CD14-positive monocyte (primary cell): ENCODE data around the gene THSD4. TPM values are rescaled to one million over a fixed set of nuclear protein-coding genes. Genes with fewer than 3 reads are reported as not detected.

Experiments used
- DNase-seq, 3 donors: peaks; one replicate each; pipeline ENCODE4 v3.0.0-alpha.2; 2011 to 2022
- H2AFZ ChIP-seq: 2 replicates; pipeline ENCODE4 v1.6.0; 2012; ENCODE audit warnings: mild to moderate bottlenecking, low read depth, low read length, inconsistent platforms; ENCODE audit not compliant: insufficient read depth, poor library complexity, severe bottlenecking
- H3K27ac ChIP-seq, 2 donors: 1 replicate in 1 of 2; 2 replicates in 1 of 2; pipeline ENCODE4 v1.5.1; 2012 to 2013; ENCODE audit warnings: low read length in 2 of 2, control low read depth in 1 of 2, inconsistent platforms in 1 of 2, low read depth in 1 of 2, mild to moderate bottlenecking in 1 of 2
- H3K27me3 ChIP-seq, 2 donors: one replicate each; pipeline versions ENCODE4 v1.6.0 to v1.6.1; 2011 to 2013; ENCODE audit warnings: low read length in 2 of 2; ENCODE audit not compliant: control insufficient read depth in 2 of 2, insufficient read depth in 2 of 2
- H3K36me3 ChIP-seq, 2 donors: replicated peaks in 1 of 2; 1 replicate in 1 of 2; 2 replicates in 1 of 2; pipeline versions ENCODE4 v1.5.1 to v1.6.1; 2012 to 2013; ENCODE audit warnings: low read length in 2 of 2, control low read depth in 1 of 2, inconsistent platforms in 1 of 2, mild to moderate bottlenecking in 1 of 2; ENCODE audit not compliant: insufficient read depth in 2 of 2, control insufficient read depth in 1 of 2
- H3K4me1 ChIP-seq, 2 donors: 1 replicate in 1 of 2; 2 replicates in 1 of 2; pipeline versions ENCODE4 v1.5.1 to v1.6.1; 2012 to 2013; ENCODE audit warnings: low read length in 2 of 2, control low read depth in 1 of 2, inconsistent platforms in 1 of 2, mild to moderate bottlenecking in 1 of 2, moderate library complexity in 1 of 2; ENCODE audit not compliant: insufficient read depth in 2 of 2, control insufficient read depth in 1 of 2
- H3K4me2 ChIP-seq: replicated peaks from 2 replicates; pipeline ENCODE3; 2012; ENCODE audit warnings: low read length, moderate library complexity, mild to moderate bottlenecking; ENCODE audit not compliant: poor library complexity, severe bottlenecking; ENCODE audit errors: extremely low read depth
- H3K4me3 ChIP-seq, 3 experiments: fragments of 200-600 bp in 1 of 3; sonication (generic) in 1 of 3; replicated peaks in 1 of 3; 1 replicate in 2 of 3; 2 replicates in 1 of 3; pipeline ENCODE4 v1.5.1; 2011 to 2013; ENCODE audit warnings: low read length in 3 of 3, mild to moderate bottlenecking in 3 of 3, control low read depth in 2 of 3, low read depth in 2 of 3, inconsistent platforms in 1 of 3, moderate library complexity in 1 of 3
- H3K79me2 ChIP-seq: 2 replicates; pipeline ENCODE4 v1.6.0; 2012; ENCODE audit warnings: mild to moderate bottlenecking, control low read depth, inconsistent platforms, low read length, moderate library complexity; ENCODE audit not compliant: insufficient read depth
- H3K9ac ChIP-seq: 2 replicates; pipeline ENCODE4 v1.6.0; 2017; ENCODE audit warnings: low read length, mild to moderate bottlenecking; ENCODE audit not compliant: insufficient read depth, poor library complexity, severe bottlenecking
- H3K9me3 ChIP-seq, 2 donors: replicated peaks in 1 of 2; 1 replicate in 1 of 2; 2 replicates in 1 of 2; pipeline versions ENCODE4 v1.5.1 to v1.6.1; 2012 to 2013; ENCODE audit warnings: low read length in 2 of 2, control low read depth in 1 of 2; ENCODE audit not compliant: control insufficient read depth in 1 of 2, insufficient read depth in 1 of 2
- H4K20me1 ChIP-seq: 2 replicates; pipeline ENCODE4 v1.6.0; 2012; ENCODE audit warnings: mild to moderate bottlenecking, low read length, control low read depth, moderate library complexity; ENCODE audit not compliant: insufficient read depth
- H3K27ac Mint-ChIP-seq, 7 donors: one replicate each; pipeline ENCODE4 v1.8.0; 2020; ENCODE audit warnings: mild to moderate bottlenecking in 7 of 7, mixed read lengths in 7 of 7, moderate library complexity in 6 of 7, inconsistent platforms in 2 of 7
- H3K27me3 Mint-ChIP-seq, 3 donors: one replicate each; pipeline ENCODE4 v1.8.0; 2021 to 2022; ENCODE audit warnings: low read depth in 3 of 3, mild to moderate bottlenecking in 3 of 3, mixed read lengths in 3 of 3, moderate library complexity in 3 of 3, inconsistent platforms in 1 of 3
- H3K36me3 Mint-ChIP-seq, 2 donors: one replicate each; pipeline ENCODE4 v1.8.0; 2020; ENCODE audit warnings: mixed read lengths in 2 of 2, inconsistent platforms in 1 of 2, mild to moderate bottlenecking in 1 of 2
- H3K4me1 Mint-ChIP-seq: one replicate; pipeline ENCODE4 v1.8.0; 2020; ENCODE audit warnings: mild to moderate bottlenecking, mixed read lengths
- H3K4me3 Mint-ChIP-seq, 2 donors: one replicate each; pipeline ENCODE4 v1.8.0; 2020; ENCODE audit warnings: mild to moderate bottlenecking in 2 of 2, mixed read lengths in 2 of 2, moderate library complexity in 1 of 2
- H3K9me3 Mint-ChIP-seq, 7 donors: one replicate each; pipeline ENCODE4 v1.8.0; 2020 to 2022; ENCODE audit warnings: mixed read lengths in 7 of 7, mild to moderate bottlenecking in 6 of 7, moderate library complexity in 6 of 7, inconsistent platforms in 2 of 7
- WGBS: methylation state at CpG from one replicate; pipeline ENCODE4 v1.1.5; 2013; ENCODE audit warnings: missing lambda C conversion rate; ENCODE audit not compliant: insufficient coverage; 5-methylcytosine and 5-hydroxymethylcytosine counted together
- intact Hi-C, 2 donors: fragments of 100-400 bp; cut with micrococcal nuclease; formaldehyde crosslinking; loops; one replicate each; pipeline versions ENCODE4 v1.15.0 to v1.15.1; 2023
- polyA plus RNA-seq, 3 donors: library from polyadenylated mRNA; depleted of rRNA in 1 of 3; unstranded in 2 of 3; stranded (reverse) in 1 of 3; fragments of 300-500 nt in 2 of 3; fragments of >200 nt in 1 of 3; fragmentation: Illumina TruSeq in 2 of 3; gene quantifications; 1 replicate in 2 of 3; 2 replicates in 1 of 3; pipeline ENCODE4 v1.2.3, GENCODE V29; 2012 to 2021
- TF ChIP-seq, protein P1 (sequence below): fragments of 200-600 bp; IDR thresholded peaks from one replicate; pipeline ENCODE4 v1.8.0; 2022; ENCODE audit warnings: antibody characterized with exemption, mild to moderate bottlenecking

The THSD4 gene
- polyA plus RNA-seq, 3 donors: not detected

- H3K4me1 Mint-ChIP-seq: no peaks in the 10 kb centered on the region
- intact Hi-C loops: no loop called here
- TF ChIP-seq, protein P1, sequence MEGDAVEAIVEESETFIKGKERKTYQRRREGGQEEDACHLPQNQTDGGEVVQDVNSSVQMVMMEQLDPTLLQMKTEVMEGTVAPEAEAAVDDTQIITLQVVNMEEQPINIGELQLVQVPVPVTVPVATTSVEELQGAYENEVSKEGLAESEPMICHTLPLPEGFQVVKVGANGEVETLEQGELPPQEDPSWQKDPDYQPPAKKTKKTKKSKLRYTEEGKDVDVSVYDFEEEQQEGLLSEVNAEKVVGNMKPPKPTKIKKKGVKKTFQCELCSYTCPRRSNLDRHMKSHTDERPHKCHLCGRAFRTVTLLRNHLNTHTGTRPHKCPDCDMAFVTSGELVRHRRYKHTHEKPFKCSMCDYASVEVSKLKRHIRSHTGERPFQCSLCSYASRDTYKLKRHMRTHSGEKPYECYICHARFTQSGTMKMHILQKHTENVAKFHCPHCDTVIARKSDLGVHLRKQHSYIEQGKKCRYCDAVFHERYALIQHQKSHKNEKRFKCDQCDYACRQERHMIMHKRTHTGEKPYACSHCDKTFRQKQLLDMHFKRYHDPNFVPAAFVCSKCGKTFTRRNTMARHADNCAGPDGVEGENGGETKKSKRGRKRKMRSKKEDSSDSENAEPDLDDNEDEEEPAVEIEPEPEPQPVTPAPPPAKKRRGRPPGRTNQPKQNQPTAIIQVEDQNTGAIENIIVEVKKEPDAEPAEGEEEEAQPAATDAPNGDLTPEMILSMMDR: no peak
These were observed 539.5 kb downstream of the THSD4 start for GRCh38 chr15:71654720-71655174.

DNA sequence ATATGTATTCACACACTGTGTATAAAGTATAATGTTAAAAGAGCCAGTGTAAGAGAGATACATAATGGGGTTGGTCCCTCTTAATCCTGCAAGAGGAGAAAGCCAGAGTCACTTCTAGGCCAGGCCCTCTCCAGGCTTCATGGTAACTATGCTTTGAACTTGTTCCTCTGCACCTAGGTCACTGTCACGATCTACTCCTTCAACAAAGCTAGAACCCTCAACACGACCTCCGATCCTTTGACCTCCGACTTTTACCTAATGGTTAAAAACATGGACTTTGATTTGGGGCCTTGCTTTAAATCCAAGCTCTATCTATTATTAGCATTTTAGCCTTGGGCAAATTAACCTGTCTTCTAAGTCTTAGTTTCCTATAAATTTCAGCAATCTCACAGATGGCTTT is 541.2 kb downstream of the THSD4 start:
- no peak for DNase-seq
- TF ChIP-seq, protein P1: no peak
- H3K4me1 Mint-ChIP-seq: no peaks in the 10 kb centered on the region
- Histone ChIP-seq H3K4me3 (no peak overlapping the region), H3K4me1 (no peaks in the 10 kb centered on the region), H2AFZ (no peak overlapping the region), H4K20me1 (no peaks in the 10 kb centered on the region), H3K36me3 (no peaks in the 10 kb centered on the region), H3K27ac (no peak overlapping the region), H3K79me2 (no peaks in the 10 kb centered on the region), H3K4me2 (no peak overlapping the region), H3K27me3 (no peaks in the 10 kb centered on the region), H3K9me3 (no peaks in the 10 kb centered on the region), H3K9ac (no peak overlapping the region)
- intact Hi-C loops: no loop called here
- peaks cover 0 to 10% (median 5%) of the 10 kb centered on the region in 3 donors for H3K27me3 Mint-ChIP-seq
- H3K27ac Mint-ChIP-seq: no peak overlapping the region
- H3K36me3 Mint-ChIP-seq: no peaks in the 10 kb centered on the region
- H3K9me3 Mint-ChIP-seq: no peaks in the 10 kb centered on the region
- no CpG with 5 or more reads among the region's 4 CpGs for WGBS
- H3K4me3 Mint-ChIP-seq: no peak overlapping the region

More at GRCh38 chr15:71654720-71655174, 539.5 kb downstream of the THSD4 start:
- 94% methylated on average over 2 of the region's 3 CpGs for WGBS
- no peaks in the 10 kb centered on the region for H3K79me2 ChIP-seq
- H3K36me3 Mint-ChIP-seq: no peaks in the 10 kb centered on the region
- H3K27me3 ChIP-seq: no peaks in the 10 kb centered on the region
- H3K36me3 ChIP-seq: no peaks in the 10 kb centered on the region
- H3K4me2 ChIP-seq: no peak overlapping the region
- no peaks in the 10 kb centered on the region for H3K9me3 ChIP-seq
- DNase-seq: no peak
- peaks cover 0 to 2% (median 0%) of the 10 kb centered on the region in 7 donors for H3K9me3 Mint-ChIP-seq
- H3K4me3 Mint-ChIP-seq: no peak overlapping the region
- H3K27ac ChIP-seq: no peak overlapping the region
- H4K20me1 ChIP-seq: no peaks in the 10 kb centered on the region
- no peak overlapping the region for H2AFZ ChIP-seq
- H3K4me3 ChIP-seq: no peak overlapping the region
- no peaks in the 10 kb centered on the region for H3K4me1 ChIP-seq
- H3K27ac Mint-ChIP-seq: no peak overlapping the region
- H3K27me3 Mint-ChIP-seq: peaks cover 4 to 8% (median 6%) of the 10 kb centered on the region in 3 donors
- no peak overlapping the region for H3K9ac ChIP-seq
